ENCODE measurements around the gene RND3.

The RND3 gene

DNA sequence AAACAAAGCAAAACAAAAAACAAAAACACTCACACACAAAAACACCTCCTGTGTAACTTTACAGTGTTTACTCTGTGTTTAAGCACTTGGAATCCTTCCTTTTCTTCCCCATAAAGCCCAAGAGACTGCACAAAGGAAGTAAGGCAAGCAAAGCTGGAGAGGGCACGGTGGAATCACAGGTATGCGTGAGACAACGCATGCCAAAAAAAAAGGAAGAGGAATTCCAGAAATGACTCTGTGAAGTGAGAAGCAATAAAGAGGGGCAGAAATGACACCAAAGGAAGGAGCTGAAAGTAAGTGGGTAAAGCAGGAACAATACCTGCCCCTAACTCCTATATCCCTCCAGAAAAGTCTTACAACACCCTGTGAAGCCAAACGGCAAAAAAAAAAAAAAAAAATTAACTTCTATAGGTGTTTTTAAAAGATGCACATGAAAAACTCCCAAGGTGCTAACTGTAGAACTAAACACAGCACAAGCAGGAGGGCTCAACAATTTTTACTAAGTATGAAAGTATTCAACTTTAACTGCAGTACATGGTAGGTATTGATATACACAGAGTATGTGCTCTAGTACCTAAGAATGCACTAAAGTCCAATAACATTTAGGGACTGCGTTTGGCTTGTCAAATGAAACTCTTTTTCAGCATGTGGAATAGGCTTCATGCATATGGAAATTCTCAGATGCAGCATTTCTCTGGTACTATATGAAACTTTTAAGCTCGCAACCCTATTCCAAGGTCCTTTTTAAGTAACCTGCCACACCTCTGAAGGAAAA is 9.1 kb downstream of the RND3 start:
- DNase-seq (ENCODE audit: low read depth, low spot score): no peak
- peak overlapping the region; percentile 98 for H3K27ac ChIP-seq

DNA sequence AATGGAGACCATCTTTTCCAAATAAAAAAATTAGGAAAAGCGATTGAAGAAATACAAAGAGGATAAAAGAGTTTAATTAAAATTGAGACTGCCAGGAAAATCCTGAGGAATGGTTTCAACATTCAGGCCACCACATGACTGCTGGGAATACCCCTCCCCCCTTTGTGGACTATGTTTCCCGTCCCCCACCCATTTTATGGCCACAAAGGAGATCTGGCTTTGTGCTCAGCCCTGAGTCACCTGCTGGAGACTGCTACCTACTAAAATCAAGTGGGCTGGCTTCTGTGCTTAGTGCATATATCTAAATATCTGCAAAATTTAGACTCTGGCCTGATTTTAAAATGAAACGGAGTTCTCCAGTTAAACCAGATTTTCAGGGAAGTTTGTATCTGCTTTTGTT is 10.1 kb downstream of the RND3 start:
- H3K27ac ChIP-seq: peak overlapping the region; percentile 98
- DNase-seq (ENCODE audit: low read depth, low spot score): no peak

DNA sequence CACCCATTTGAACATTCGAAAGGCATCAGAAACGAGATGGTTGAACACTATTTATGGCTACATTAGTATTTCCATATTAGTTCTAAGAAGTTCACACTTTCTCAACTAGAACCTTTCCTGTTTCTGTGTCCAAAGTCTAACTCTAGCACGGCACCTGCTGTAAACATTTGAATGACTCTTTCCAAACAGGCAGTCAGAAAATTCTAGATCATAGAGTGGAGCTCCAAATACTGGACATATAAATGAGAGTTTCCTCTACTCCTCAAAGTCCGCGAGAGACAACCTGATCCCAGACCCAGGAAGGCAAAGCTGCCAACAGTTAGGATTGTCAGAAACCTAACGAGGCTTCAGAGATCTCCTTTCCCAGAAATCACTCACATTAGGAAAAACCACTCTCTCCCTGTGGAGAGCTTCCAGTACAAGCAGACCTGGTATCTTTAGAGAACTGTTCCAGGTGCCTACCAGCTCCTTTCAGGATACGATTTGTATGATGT is 10.6 kb downstream of the RND3 start:
- peak overlapping the region; percentile 98 for H3K27ac ChIP-seq
- no peak for DNase-seq (ENCODE audit: low read depth, low spot score)

DNA sequence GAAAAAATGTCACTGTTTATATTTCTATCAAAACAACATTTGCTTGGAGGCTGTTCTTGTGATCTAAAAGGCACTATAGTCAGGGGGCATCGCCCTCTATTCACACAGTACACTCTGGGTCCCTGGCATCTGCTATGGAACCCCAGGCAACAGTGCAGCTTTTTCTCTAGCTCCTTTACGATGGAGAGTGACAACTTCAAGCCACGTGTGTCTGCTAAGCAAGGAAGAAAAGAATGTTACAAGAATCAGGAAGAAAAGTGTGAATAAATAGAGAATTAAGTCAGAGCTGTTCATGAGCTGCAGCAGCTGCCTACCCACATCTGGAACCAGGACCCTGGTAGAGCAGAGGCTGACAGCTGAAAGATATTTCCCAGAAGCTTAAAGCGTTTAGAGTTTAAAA is 11.2 kb downstream of the RND3 start:
- H3K27ac ChIP-seq: peak overlapping the region; percentile 98
- DNase-seq (ENCODE audit: low read depth, low spot score): no peak

DNA sequence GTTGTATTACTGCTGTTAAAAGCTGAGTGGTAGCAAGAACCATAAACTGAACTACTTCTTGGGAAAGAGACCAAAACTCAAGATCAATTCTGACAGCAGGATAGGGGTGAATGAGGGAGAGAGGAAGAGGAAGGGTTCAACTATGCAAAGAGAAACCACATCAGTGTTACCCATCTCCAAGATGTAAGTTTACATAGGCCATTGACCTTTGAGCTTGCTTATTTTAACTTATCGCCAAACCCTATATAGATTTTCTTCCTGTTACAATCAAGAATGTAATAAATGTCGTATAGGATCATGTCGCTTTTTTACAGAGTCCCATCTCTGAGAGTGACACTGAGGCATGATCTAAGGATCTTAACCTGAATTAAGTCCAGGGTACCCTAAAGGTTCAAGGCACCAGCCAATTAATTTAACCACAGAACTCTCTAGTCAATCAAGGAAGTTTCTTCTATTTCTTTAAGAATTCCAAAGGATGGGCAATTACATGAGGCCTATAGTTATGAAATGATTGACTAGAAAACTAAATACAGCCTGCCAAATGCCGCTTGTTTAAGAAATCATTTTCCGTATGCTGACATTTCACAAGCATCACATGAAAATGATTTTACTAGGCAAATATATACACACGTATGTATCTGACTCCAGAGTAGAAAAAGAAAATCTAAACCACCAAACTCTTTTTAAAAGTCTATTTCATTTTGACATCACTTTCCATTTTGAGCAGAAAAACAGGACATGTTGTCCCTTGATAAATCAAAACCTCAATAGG is 11.8 kb downstream of the RND3 start:
- H3K27ac ChIP-seq: peak overlapping the region; percentile 98
- DNase-seq (ENCODE audit: low read depth, low spot score): no peak

DNA sequence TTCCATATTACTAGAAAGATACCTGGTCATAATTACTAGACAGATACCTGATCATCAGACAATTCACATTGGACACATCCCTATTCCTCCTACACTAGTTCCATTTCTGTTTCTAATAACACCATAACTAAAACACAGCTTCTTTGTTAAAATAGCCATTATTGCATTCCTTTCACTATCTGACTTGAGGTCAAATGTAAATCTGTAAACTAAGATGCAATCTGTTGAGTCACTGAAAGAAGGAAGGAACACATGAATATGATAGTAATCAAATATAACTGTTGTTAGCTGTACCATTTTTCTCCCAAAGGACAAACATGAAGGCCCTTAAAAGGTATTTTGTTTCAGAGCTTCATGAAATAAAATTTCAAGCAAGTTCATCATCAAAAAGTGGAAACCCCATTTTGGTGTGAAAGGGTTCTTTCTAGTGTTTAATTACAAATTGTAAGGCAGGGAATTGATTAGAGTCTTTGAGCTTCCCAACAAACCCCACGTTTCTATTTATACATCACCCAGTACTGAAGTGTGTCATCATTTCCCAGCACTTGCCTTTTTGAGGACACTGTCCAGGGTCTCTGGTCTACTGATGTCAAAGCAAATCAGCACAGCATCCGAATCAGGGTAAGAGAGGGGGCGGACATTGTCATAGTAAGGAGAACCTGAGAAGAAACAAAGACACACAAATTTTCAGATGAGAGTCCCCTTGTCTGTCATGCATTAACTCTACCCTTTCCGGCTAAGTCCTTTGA is 13.0 kb downstream of the RND3 start:
- peak overlapping the region; percentile 98 for H3K27ac ChIP-seq
- DNase-seq (ENCODE audit: low read depth, low spot score): no peak

DNA sequence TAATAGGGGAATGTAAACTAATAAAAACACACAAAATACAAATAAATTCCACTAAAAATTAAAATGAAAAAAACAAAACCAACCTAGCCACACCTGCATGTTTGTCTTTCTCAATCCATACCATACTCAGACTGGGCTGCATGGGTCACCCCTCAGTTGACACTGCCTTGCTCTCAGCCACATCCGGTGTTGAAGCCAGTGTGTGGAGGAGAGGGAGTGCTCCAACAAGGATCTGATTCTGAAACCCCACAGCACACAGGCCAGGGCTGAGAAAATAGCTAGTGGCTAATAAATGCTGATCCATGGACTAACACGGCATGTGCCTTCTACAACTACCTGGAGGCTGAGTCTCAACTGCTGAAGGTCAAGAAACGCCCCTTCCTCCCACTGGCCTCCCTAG is 13.7 kb downstream of the RND3 start:
- no peak for DNase-seq (ENCODE audit: low read depth, low spot score)
- H3K27ac ChIP-seq: peak overlapping the region; percentile 98

DNA sequence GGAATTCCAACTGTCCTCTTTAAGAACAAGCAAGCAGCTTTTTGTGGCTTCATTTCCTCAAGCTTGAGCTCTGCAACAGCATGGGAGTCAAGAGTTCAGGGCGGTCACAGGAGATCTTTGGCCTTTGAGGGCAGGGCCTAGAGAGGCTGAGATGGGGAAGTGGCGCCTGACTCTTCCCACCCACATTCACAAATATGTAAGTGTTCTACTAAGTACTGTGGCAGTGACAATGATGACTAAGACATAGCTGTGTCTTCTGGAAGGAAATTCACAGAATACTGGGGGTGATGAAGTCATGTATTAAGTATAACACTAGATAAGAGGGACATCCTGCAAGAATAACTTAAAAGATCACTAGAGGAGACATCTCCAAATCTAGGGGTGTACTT is 15.0 kb downstream of the RND3 start:
- DNase-seq (ENCODE audit: low read depth, low spot score): no peak

DNA sequence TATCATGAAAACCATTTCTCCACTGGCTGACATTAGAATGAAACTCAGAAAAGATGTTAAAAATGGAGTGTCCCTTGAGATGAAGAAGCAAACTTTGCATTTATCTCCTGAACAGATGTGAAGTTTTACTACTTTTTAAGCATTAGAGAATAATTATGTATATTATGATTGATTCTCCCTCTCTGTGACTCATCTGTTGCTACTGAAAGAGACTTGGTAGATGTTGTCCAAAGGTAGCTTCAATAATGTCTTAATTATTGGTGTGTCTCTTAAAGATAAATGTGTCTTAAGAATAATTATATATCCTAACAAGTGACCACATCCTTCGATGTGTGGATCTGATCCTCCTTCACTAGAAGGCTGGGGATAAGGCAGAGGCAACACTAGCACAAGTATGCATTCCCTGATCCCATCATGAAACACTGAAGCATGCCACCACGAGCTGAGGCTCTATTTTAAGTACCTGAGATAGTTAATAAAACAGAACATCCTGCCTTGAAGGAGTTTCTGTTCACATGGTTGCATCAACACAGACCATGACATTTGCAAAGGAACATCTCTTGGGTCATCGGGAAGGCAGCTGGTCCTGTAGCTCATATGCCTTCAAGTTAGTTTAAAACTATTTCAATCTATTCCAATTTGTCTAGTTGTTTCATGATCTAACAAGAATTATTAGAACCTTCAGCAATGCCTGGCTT is 15.5 kb downstream of the RND3 start:
- H3K27ac ChIP-seq: peak overlapping the region; percentile 98
- no peak for DNase-seq (ENCODE audit: low read depth, low spot score)

More for the DNA sequence above, 15.0 kb downstream of the RND3 start:
- peak overlapping the region; percentile 98 for H3K27ac ChIP-seq

DNA sequence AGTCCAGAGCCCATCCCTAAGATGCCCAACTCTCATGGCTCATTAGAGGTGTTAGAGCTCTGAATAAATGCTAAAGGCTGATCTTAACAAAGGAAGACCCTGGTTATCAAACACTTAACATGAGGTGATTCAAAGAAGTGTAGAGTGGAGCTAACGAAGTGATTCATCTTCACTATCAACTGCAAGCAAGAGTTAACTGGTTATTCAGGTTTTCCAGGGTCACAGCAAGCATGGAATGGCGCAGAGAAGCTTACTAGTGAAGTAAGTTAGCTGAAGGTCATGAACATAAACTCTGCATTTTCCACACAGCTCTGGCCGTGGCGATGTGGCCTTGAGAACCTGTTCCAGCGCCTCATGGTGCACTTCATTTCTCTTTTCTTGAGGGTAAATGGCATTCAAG is 17.0 kb downstream of the RND3 start:
- H3K27ac ChIP-seq: peak overlapping the region; percentile 98
- DNase-seq (ENCODE audit: low read depth, low spot score): no peak

DNA sequence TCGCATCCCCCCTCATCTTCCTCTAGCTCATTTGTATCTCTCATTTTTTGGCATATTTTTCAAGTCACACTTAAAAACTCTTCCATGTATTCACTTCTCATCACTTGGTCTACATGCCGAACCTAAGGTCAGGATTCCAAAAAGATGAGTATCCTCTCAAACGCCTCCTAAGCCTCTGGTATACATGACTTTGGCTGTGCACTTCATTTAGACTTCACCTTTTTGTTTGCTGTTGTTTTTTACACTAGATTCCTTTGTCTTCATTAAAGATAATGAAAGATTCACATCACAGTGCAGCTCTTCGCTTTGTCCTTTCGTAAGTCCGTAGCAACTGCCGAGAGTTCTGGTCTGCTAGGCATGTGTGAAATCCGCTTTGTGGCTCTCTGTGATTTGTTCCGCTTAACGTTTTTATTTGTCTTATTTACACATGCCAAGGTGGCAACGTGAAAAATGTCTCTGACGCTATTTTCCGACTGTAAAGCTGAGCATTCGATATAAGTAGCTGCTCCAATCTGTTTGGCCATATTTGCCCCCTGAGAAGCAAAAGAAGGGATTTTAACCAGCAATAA is 17.7 kb downstream of the RND3 start:
- peak overlapping the region; percentile 98 for H3K27ac ChIP-seq
- DNase-seq (ENCODE audit: low read depth, low spot score): no peak

DNA sequence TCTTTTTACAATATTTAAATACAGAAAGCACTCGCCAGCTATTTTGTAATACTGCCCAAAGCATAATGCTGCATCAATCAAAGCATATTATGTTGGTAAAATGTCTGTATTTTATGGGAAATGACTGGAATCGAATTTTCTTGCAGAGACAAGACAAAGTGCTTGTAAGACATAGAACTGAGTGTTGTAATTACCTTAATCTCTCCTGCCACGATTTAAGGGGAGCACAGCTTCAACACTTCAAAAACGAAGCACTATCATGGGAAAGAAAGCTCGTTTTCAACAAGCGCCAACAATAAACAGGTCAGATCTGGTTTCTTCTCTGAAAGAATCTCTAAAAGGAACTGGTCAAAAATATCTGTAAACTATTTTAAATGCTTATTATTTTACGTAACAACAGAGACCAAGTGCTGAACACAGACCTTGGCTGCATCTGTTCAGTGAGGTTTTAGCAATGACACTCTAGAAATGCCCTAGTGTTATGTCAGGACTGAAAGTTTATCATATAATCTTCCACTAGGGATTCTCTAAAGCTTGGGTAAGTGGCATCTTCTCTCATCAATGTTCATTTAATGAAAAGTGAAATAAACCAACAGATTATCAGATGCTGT is 19.0 kb downstream of the RND3 start:
- DNase-seq (ENCODE audit: low read depth, low spot score): no peak
- peak overlapping the region; percentile 98 for H3K27ac ChIP-seq

DNA sequence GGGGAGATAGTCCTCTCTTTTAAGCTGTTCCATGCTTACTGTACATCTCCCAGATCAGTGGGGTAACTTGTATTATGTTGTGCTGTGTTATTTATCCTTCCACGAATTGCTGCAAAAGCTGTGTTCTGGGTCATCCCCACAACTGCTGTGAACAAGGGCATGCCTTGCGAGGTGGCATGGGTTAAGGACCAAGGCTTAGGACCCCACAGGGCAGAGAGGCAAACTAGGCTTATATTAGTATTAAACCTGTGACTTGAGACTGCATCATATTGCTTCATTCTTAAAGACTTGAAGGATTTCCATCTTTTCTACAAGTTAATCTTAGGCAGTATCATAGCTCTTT is 19.9 kb downstream of the RND3 start:
- peak overlapping the region; percentile 98 for H3K27ac ChIP-seq
- no peak for DNase-seq (ENCODE audit: low read depth, low spot score)

DNA sequence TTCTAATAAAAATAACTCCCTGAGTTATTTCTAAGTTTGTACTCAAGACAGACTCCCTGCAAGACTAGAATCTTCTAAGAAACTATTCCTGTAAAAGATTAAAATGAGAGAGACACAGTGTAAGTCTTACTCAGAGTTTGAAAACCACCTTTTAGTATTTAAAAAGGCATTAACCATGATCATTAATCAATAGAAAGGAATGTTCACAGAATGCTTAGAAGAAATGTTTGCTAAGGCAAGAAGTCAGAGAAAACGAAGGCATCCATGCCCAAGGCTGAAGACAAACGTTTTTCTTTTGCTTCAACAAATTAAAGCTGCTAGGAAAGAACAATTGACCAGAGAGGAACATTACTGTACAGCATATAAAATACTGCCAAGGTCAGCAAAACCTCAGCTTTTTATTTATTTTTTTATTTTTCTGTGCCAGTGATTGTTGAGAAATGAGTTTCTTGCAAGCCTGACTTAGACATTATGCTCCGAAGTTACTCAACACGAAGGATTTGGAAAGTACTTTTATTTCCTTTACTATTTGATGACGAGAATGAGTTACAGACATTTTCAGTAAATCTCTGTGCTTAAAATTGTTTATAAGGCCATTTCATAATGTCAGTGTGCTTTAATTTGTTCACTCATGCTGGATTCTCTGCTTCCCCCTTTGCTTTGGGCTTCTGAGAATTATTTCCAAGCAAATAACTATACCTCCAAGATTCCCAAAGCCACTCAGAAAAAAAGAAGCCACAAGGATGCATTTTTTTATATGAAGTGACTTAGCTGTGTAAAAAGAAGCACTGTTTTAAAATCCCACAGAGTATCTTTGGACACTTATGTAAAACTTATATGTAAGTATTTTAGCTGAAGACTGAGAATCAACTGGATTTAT is 20.5 kb downstream of the RND3 start:
- peak overlapping the region; percentile 98 for H3K27ac ChIP-seq
- DNase-seq (ENCODE audit: low read depth, low spot score): no peak

DNA sequence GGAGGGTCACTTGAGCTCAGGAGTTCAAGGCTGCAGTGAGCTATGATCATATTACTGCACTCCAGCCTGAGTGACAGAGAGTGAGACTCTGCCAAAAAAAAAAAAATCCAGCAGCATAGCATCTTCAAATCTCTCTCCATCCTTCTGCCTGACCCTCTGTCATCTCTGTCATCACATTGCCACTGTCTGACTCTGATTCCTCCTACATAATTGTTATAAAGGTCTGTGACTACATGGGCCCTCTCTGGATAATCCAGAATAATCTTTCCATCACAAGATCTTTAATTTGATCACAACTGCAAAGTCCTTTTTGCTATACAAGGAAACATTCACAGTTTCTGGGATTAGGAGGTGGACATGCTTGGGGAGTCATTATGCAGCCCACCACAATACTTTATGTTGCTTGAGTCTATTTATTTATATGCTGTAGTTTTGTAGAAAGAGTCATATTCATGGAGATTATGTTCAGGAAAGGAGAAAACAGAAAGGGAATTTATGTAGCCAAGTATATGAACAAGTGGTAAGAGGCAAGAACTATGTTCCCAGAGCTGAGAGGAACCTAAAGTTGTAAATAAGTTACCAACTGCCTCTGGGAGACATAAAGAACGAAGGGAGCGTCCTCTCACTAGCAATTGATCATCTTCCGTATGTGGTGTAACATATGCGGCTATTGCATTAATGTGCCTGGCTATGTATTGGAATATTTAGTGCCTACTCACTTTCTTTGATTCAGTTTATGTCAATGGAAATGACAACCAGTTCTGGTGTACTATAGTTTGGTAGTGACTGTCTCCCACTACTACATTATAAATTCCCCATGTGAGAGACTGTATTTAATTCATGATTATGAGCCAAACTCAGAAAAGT is 21.5 kb downstream of the RND3 start:
- peak overlapping the region; percentile 98 for H3K27ac ChIP-seq
- no peak for DNase-seq (ENCODE audit: low read depth, low spot score)

DNA sequence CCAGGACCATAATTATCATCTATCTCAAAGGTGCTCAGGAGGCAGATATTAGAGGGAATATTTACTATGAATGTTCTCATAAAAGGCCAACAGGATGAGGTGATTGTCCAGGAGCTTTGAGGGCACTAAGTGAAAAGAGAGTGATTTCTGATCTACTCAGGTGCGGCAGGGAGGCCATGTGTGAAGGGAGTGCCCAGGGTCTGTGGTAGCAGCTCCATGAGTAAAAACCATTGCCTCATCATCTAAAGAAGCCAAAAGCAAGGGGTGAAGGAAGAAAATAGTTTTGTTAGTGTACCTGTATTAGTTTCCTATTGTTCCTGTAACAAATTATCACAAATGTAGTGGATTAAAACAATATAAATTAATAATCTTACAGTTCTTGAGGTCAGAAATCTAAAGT is 22.5 kb downstream of the RND3 start:
- peak overlapping the region; percentile 98 for H3K27ac ChIP-seq
- DNase-seq (ENCODE audit: low read depth, low spot score): no peak

DNA sequence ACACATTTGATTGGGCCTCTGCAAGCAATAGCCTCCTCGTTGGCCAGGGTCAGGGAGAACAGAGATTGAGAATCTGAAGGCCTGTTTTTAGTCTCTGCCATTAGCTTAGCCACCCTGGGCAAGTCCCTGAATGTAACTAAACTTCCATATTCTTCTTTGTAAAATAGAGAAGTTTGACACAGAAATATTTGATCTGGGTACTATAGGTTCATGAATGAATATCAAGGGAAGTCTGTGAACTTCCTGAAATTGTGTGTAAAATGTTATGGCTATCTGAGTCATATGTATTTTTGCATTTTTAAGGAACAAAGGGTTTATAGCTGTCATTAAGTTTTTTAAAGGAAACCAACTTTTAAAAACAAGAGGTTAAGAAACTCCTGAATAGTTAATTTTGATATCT is 23.2 kb downstream of the RND3 start:
- no peak for DNase-seq (ENCODE audit: low read depth, low spot score)
- peak overlapping the region; percentile 98 for H3K27ac ChIP-seq

DNA sequence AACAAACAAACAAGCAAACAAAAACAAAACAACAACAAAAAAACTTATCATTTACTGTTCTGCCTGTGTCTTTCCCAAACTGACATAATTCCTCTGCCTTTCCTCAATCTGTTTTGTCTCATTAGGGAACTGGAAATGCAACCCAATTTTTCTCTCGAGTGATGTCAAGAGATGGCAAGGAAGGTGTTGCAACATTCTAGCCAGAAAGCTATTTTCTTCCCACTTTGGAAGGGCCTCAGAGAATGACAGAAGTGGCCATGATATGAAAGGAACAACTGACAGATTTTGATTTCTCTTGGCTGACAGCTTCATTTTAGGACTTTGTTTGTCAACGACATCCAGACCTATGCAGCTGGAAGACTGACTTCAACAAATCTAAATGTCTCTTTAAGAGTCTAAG is 24.7 kb downstream of the RND3 start:
- DNase-seq (ENCODE audit: low read depth, low spot score): no peak
- no peak overlapping the region for H3K27ac ChIP-seq
